ENCODE results near the gene GPR75.
"Not testable (repeated sequence)": the region's sequence is repeated elsewhere in the genome, so short reads cannot be mapped to it uniquely, and the experiment has no call there.

Gene GPR75

GRCh38 chr2:53843595-53843994 lies 16.2 kb downstream of the GPR75 start:
- no peak for TF ChIP-seq CTCF (IDR thresholded peaks at IDR 0.05; ENCODE audit: control insufficient read depth, insufficient read depth, low read depth, low read length, missing control alignments)
- H3K4me3 ChIP-seq (ENCODE audit: control insufficient read depth, low read depth, low read length): no peak overlapping the region
- DNase-seq (ENCODE audit: low read depth): no peak

- no peak for DNase-seq (ENCODE audit: low read depth)
- TF ChIP-seq CTCF (IDR thresholded peaks at IDR 0.05; ENCODE audit: control insufficient read depth, insufficient read depth, low read depth, low read length, missing control alignments): no peak
- no peak overlapping the region for H3K4me3 ChIP-seq (ENCODE audit: control insufficient read depth, low read depth, low read length)
Observed at GRCh38 chr2:53842891-53843290, 16.9 kb downstream of the GPR75 start.

- not testable (repeated sequence) for H3K4me3 ChIP-seq (ENCODE audit: control insufficient read depth, low read depth, low read length); DNase-seq (ENCODE audit: low read depth)
Observed at GRCh38 chr2:53841651-53842050, 18.1 kb downstream of the GPR75 start.

- TF ChIP-seq CTCF (IDR thresholded peaks at IDR 0.05; ENCODE audit: control insufficient read depth, insufficient read depth, low read depth, low read length, missing control alignments): no peak
- no peak for DNase-seq (ENCODE audit: low read depth)
Observed at GRCh38 chr2:53840580-53840979, 19.2 kb downstream of the GPR75 start.

GRCh38 chr2:53829980-53830290 lies 29.8 kb downstream of the GPR75 start:
- not testable (repeated sequence) for DNase-seq (ENCODE audit: low read depth); H3K4me3 ChIP-seq (ENCODE audit: control insufficient read depth, low read depth, low read length)

More at GRCh38 chr2:53840580-53840979, 19.2 kb downstream of the GPR75 start:
- H3K4me3 ChIP-seq (ENCODE audit: control insufficient read depth, low read depth, low read length): no peak overlapping the region

- no peak for TF ChIP-seq CTCF (IDR thresholded peaks at IDR 0.05; ENCODE audit: control insufficient read depth, insufficient read depth, low read depth, low read length, missing control alignments)
- DNase-seq (ENCODE audit: low read depth): no peak
Observed at GRCh38 chr2:53829273-53829979, 30.3 kb downstream of the GPR75 start.

GRCh38 chr2:53828331-53828730 lies 31.4 kb downstream of the GPR75 start:
- no peak overlapping the region for H3K4me3 ChIP-seq (ENCODE audit: control insufficient read depth, low read depth, low read length)
- DNase-seq (ENCODE audit: low read depth): no peak
- no peak for TF ChIP-seq CTCF (IDR thresholded peaks at IDR 0.05; ENCODE audit: control insufficient read depth, insufficient read depth, low read depth, low read length, missing control alignments)

More at GRCh38 chr2:53829273-53829979, 30.3 kb downstream of the GPR75 start:
- H3K4me3 ChIP-seq (ENCODE audit: control insufficient read depth, low read depth, low read length): no peak overlapping the region
